HEK293 (cell line): ENCODE measurements around the gene KIT.

Experiments
- CTCF ChIA-PET: fragments of 350-600 bp; formaldehyde crosslinking; extraction: SDS; loops from one replicate; lab custom pipeline; 2021; ENCODE audit warnings: antibody characterized with exemption; lab: Yijun Ruan, JAX
- POLR2A ChIA-PET: fragments of 300-600 bp; formaldehyde crosslinking; extraction: SDS; loops from one replicate; lab custom pipeline; 2020; ENCODE audit warnings: antibody characterized with exemption, inconsistent platforms; lab: Yijun Ruan, JAX
- H3K27ac ChIP-seq: fragments of 200-500 bp; sonication (Bioruptor generic); 2 replicates; pipeline ENCODE4 v1.5.1; 2014; ENCODE audit warnings: low read depth, low read length, control low read depth, inconsistent platforms; ENCODE audit errors: extremely low read depth
- H3K36me3 ChIP-seq, 2 experiments: fragments of 200-500 bp in 1 of 2; sonication (Bioruptor generic) in 1 of 2; 1 replicate in 1 of 2; 2 replicates in 1 of 2; pipeline ENCODE4 v1.5.1; 2014 to 2017; ENCODE audit warnings: inconsistent platforms in 2 of 2, low read length in 2 of 2; ENCODE audit not compliant: control insufficient read depth in 2 of 2, insufficient read depth in 1 of 2
- H3K4me1 ChIP-seq: fragments of 200-500 bp; sonication (Bioruptor generic); 2 replicates; pipeline ENCODE4 v1.5.1; 2014; ENCODE audit warnings: mild to moderate bottlenecking, low read length, inconsistent platforms; ENCODE audit not compliant: control insufficient read depth, insufficient read depth
- H3K4me3 ChIP-seq: 2 replicates; pipeline ENCODE4 v1.5.1; 2011; ENCODE audit warnings: low read depth, mild to moderate bottlenecking, control low read depth, low read length, moderate library complexity
- H3K9me3 ChIP-seq: fragments of 200-500 bp; sonication (Bioruptor generic); 2 replicates; pipeline ENCODE4 v1.5.1; 2014; ENCODE audit warnings: low read depth, low read length, inconsistent platforms; ENCODE audit not compliant: control insufficient read depth, insufficient read depth
- GLIS2 ChIP-seq: fragments of 450-650 bp; formaldehyde crosslinking; IDR thresholded peaks from 2 replicates; pipeline ENCODE4 v1.5.1; 2016; ENCODE audit warnings: missing biosample characterization, missing genetic modification characterization
- IKZF3 ChIP-seq: fragments of 450-650 bp; IDR thresholded peaks from 2 replicates; pipeline ENCODE4 v1.5.0; 2018; ENCODE audit warnings: missing biosample characterization, mild to moderate bottlenecking, missing genetic modification characterization, moderate library complexity
- KLF9 ChIP-seq: fragments of 450-650 bp; formaldehyde crosslinking; IDR thresholded peaks from 2 replicates; pipeline ENCODE4 v1.5.1; 2016; ENCODE audit warnings: missing biosample characterization, missing genetic modification characterization, low read depth
- ZBTB20 ChIP-seq: fragments of 450-650 bp; formaldehyde crosslinking; IDR thresholded peaks from 2 replicates; pipeline ENCODE4 v1.5.1; 2016; ENCODE audit warnings: missing biosample characterization, missing genetic modification characterization
- ZFP3 ChIP-seq: fragments of 450-650 bp; formaldehyde crosslinking; IDR thresholded peaks from 2 replicates; pipeline ENCODE4 v1.5.1; 2016; ENCODE audit warnings: low read depth, missing biosample characterization, missing genetic modification characterization
- ZNF10 ChIP-seq: fragments of 450-650 bp; formaldehyde crosslinking; IDR thresholded peaks from 2 replicates; pipeline ENCODE4 v1.5.1; 2017; ENCODE audit warnings: missing biosample characterization, missing genetic modification characterization
- ZNF112 ChIP-seq: fragments of 450-650 bp; formaldehyde crosslinking; IDR thresholded peaks from 2 replicates; pipeline ENCODE4 v1.5.0; 2017; ENCODE audit warnings: missing biosample characterization, missing genetic modification characterization
- ZNF138 ChIP-seq: fragments of 450-650 bp; formaldehyde crosslinking; IDR thresholded peaks from 2 replicates; pipeline ENCODE4 v1.5.1; 2016; ENCODE audit warnings: missing biosample characterization, missing genetic modification characterization, borderline replicate concordance
- ZNF169 ChIP-seq: fragments of 450-650 bp; formaldehyde crosslinking; IDR thresholded peaks from 2 replicates; pipeline ENCODE4 v1.5.1; 2016; ENCODE audit warnings: missing biosample characterization, missing genetic modification characterization
- ZNF266 ChIP-seq: fragments of 450-650 bp; formaldehyde crosslinking; IDR thresholded peaks from 2 replicates; pipeline ENCODE4 v1.5.1; 2016; ENCODE audit warnings: missing biosample characterization, missing genetic modification characterization, low read depth
- ZNF341 ChIP-seq: fragments of 450-650 bp; formaldehyde crosslinking; IDR thresholded peaks from 2 replicates; pipeline ENCODE4; 2016; ENCODE audit warnings: low read depth, missing biosample characterization, missing genetic modification characterization
- ZNF416 ChIP-seq: fragments of 450-650 bp; formaldehyde crosslinking; IDR thresholded peaks from 2 replicates; pipeline ENCODE4 v1.5.1; 2016; ENCODE audit warnings: missing biosample characterization, missing genetic modification characterization
- ZNF501 ChIP-seq: fragments of 450-650 bp; formaldehyde crosslinking; IDR thresholded peaks from 2 replicates; pipeline ENCODE4 v1.5.1; 2016; ENCODE audit warnings: missing biosample characterization, missing genetic modification characterization
- ZNF521 ChIP-seq: fragments of 450-650 bp; formaldehyde crosslinking; IDR thresholded peaks from 2 replicates; pipeline ENCODE4 v1.5.1; 2017; ENCODE audit warnings: missing biosample characterization, mild to moderate bottlenecking, missing genetic modification characterization
- ZNF660 ChIP-seq: fragments of 450-650 bp; IDR thresholded peaks from 2 replicates; pipeline ENCODE4 v1.5.1; 2018; ENCODE audit warnings: missing biosample characterization, mild to moderate bottlenecking, missing genetic modification characterization
- ZNF768 ChIP-seq: fragments of 450-650 bp; formaldehyde crosslinking; IDR thresholded peaks from 2 replicates; pipeline ENCODE4 v1.5.1; 2018; ENCODE audit warnings: missing biosample characterization, mild to moderate bottlenecking, missing genetic modification characterization
- ZNF776 ChIP-seq: fragments of 450-650 bp; formaldehyde crosslinking; IDR thresholded peaks from 2 replicates; pipeline ENCODE4 v1.5.0; 2017; ENCODE audit warnings: missing biosample characterization, missing genetic modification characterization, borderline replicate concordance
- TF ChIP-seq, protein P1 (sequence below): fragments of 450-650 bp; formaldehyde crosslinking; IDR thresholded peaks from 2 replicates; pipeline ENCODE4 v1.5.1; 2017; ENCODE audit warnings: missing biosample characterization, missing genetic modification characterization
- TF ChIP-seq, protein P2 (sequence below): fragments of 450-650 bp; formaldehyde crosslinking; IDR thresholded peaks from 2 replicates; pipeline ENCODE4 v1.5.1; 2016; ENCODE audit warnings: missing biosample characterization, missing genetic modification characterization
- TF ChIP-seq, protein P3 (sequence below): fragments of 450-650 bp; formaldehyde crosslinking; IDR thresholded peaks from 2 replicates; pipeline ENCODE4 v1.5.1; 2016; ENCODE audit warnings: missing biosample characterization, missing genetic modification characterization
- TF ChIP-seq, protein P4 (sequence below): fragments of 450-650 bp; formaldehyde crosslinking; IDR thresholded peaks from 2 replicates; pipeline ENCODE4 v1.5.1; 2016; ENCODE audit warnings: missing biosample characterization, missing genetic modification characterization

KIT gene

DNA sequence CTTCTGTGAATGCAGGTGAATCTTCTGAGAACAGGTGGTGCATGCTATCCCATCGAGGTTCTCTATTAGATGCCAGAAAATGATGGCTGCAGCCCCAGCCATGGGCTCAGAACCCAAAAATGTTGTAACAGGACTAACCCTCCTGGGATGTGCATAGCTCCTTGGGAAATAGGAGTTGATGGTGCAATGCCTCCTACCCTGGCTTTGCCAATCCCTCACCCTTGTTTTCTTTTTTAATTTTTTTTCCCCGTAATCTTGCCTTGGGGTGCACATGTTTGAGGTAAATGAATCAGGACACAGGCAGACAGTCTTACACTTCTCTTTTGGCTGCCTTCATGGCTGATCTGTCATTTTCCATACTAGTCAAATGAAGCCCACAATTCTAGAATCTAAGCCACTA lies 96.6 kb downstream of the KIT start:
- H3K9me3 ChIP-seq: no peaks in the 10 kb centered on the region
- TF ChIP-seq ZBTB20 (tag by site-specific recombination) (no peak), ZNF768 (tag by site-specific recombination) (no peak), ZNF138 (tag by site-specific recombination) (no peak), ZNF501 (tag by site-specific recombination) (no peak), ZNF416 (tag by site-specific recombination) (no peak), ZNF10 (tag by site-specific recombination) (no peak), ZFP3 (tag by site-specific recombination) (no peak), IKZF3 (no peak), GLIS2 (no peak), ZNF341 (tag by site-specific recombination) (no peak), ZNF169 (tag by site-specific recombination) (no peak), ZNF112 (tag by site-specific recombination) (no peak)
- TF ChIP-seq, protein P1, sequence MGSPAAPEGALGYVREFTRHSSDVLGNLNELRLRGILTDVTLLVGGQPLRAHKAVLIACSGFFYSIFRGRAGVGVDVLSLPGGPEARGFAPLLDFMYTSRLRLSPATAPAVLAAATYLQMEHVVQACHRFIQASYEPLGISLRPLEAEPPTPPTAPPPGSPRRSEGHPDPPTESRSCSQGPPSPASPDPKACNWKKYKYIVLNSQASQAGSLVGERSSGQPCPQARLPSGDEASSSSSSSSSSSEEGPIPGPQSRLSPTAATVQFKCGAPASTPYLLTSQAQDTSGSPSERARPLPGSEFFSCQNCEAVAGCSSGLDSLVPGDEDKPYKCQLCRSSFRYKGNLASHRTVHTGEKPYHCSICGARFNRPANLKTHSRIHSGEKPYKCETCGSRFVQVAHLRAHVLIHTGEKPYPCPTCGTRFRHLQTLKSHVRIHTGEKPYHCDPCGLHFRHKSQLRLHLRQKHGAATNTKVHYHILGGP: no peak
- TF ChIP-seq, protein P2, sequence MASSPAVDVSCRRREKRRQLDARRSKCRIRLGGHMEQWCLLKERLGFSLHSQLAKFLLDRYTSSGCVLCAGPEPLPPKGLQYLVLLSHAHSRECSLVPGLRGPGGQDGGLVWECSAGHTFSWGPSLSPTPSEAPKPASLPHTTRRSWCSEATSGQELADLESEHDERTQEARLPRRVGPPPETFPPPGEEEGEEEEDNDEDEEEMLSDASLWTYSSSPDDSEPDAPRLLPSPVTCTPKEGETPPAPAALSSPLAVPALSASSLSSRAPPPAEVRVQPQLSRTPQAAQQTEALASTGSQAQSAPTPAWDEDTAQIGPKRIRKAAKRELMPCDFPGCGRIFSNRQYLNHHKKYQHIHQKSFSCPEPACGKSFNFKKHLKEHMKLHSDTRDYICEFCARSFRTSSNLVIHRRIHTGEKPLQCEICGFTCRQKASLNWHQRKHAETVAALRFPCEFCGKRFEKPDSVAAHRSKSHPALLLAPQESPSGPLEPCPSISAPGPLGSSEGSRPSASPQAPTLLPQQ (tag by site-specific recombination): no peak
- H3K4me3 ChIP-seq: no peak overlapping the region
- CTCF ChIA-PET: interaction anchor here (1.1 kb wide), 1 partner anchor 207 kb away, joined by 5 read pairs; no protein-coding TSS in a partner anchor
- H3K4me1 ChIP-seq: no peaks in the 10 kb centered on the region
- H3K36me3 ChIP-seq: no peaks in the 10 kb centered on the region
- no peak overlapping the region for H3K27ac ChIP-seq
- POLR2A ChIA-PET: no interaction called here

DNA sequence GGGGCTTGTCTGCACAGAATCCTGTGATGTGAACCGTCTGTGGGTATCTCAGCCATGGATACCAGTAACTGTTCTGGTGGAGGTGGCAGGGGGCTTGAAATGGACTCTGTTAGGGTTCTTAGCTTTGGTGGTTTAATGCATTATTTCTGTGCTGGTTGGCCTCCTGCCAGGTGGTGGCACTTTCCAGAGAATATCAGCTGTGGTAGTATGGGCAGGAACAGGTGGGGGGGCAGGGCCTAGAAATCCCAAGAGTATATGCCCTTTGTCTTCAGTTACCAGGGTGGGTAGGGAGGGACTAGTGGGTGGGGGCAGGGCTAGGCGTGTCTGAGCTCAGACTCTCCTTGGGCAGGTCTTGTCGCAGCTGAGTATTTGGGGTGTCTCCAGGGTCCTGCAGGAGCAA lies 106.7 kb downstream of the KIT start:
- Histone ChIP-seq H3K9me3 (no peaks in the 10 kb centered on the region), H3K4me1 (no peaks in the 10 kb centered on the region), H3K27ac (no peak overlapping the region), H3K4me3 (no peak overlapping the region), H3K36me3 (no peaks in the 10 kb centered on the region)
- no peak for TF ChIP-seq ZNF266
- TF ChIP-seq, protein P3, sequence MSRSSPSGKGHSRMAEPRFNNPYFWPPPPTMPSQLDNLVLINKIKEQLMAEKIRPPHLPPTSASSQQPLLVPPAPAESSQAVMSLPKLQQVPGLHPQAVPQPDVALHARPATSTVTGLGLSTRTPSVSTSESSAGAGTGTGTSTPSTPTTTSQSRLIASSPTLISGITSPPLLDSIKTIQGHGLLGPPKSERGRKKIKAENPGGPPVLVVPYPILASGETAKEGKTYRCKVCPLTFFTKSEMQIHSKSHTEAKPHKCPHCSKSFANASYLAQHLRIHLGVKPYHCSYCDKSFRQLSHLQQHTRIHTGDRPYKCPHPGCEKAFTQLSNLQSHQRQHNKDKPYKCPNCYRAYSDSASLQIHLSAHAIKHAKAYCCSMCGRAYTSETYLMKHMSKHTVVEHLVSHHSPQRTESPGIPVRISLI (tag by site-specific recombination): no peak
- TF ChIP-seq ZNF776 (tag by site-specific recombination): no peak
- TF ChIP-seq, protein P4, sequence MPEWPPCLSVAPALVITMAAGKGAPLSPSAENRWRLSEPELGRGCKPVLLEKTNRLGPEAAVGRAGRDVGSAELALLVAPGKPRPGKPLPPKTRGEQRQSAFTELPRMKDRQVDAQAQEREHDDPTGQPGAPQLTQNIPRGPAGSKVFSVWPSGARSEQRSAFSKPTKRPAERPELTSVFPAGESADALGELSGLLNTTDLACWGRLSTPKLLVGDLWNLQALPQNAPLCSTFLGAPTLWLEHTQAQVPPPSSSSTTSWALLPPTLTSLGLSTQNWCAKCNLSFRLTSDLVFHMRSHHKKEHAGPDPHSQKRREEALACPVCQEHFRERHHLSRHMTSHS (tag by site-specific recombination): no peak
- TF ChIP-seq ZNF521 (tag by site-specific recombination): no peak
- TF ChIP-seq KLF9 (tag by site-specific recombination): no peak
- TF ChIP-seq ZNF660 (tag by site-specific recombination): no peak
- ChIA-PET CTCF (no interaction called here), POLR2A (no interaction called here)
